HepG2 (cell line): ENCODE results near the gene DCST2. TPM values are rescaled to one million over a fixed set of nuclear protein-coding genes. Genes with fewer than 3 reads are reported as not detected.

Source experiments
- E2F1 ChIP-seq: sonication (generic); formaldehyde crosslinking; IDR thresholded peaks from 2 replicates; pipeline ENCODE4 v1.5.0; 2020; ENCODE audit warnings: missing genetic modification reagents
- EED ChIP-seq: sonication (generic); formaldehyde crosslinking; IDR thresholded peaks from 2 replicates; pipeline ENCODE4 v1.5.0; 2020; ENCODE audit warnings: mild to moderate bottlenecking, missing genetic modification reagents
- GATA4 ChIP-seq: sonication (generic); IDR thresholded peaks from 2 replicates; pipeline ENCODE4 v1.6.1; 2016; ENCODE audit warnings: antibody characterized with exemption, low read depth, borderline replicate concordance
- KDM5B ChIP-seq: sonication (generic); formaldehyde crosslinking; IDR thresholded peaks from 2 replicates; pipeline ENCODE4 v1.4.0; 2020; ENCODE audit warnings: missing genetic modification reagents, mild to moderate bottlenecking, borderline replicate concordance
- MAFK ChIP-seq, 2 experiments: IDR thresholded peaks in 1 of 2; conservative IDR thresholded peaks in 1 of 2; 2 replicates each; pipeline ENCODE4 v1.6.1; 2011; ENCODE audit warnings: improper control_type of control experiment in 2 of 2, low read length in 2 of 2
- NCOA5 ChIP-seq: sonication (generic); formaldehyde crosslinking; IDR thresholded peaks from 2 replicates; pipeline ENCODE4 v1.4.0; 2020; ENCODE audit warnings: missing genetic modification reagents
- PRDM4 ChIP-seq: sonication (generic); formaldehyde crosslinking; IDR thresholded peaks from 2 replicates; pipeline ENCODE4 v1.9.0; 2021; ENCODE audit warnings: missing genetic modification reagents, borderline replicate concordance
- RNF2 ChIP-seq: fragments of 450-650 bp; conservative IDR thresholded peaks from 2 replicates; pipeline ENCODE4 v1.6.1; 2016; ENCODE audit warnings: low read depth
- SMAD1 ChIP-seq: sonication (generic); formaldehyde crosslinking; IDR thresholded peaks from 2 replicates; pipeline ENCODE4 v1.4.0; 2020; ENCODE audit warnings: missing genetic modification reagents, low read depth, mild to moderate bottlenecking, borderline replicate concordance
- TAF1 ChIP-seq: sonication (generic); formaldehyde crosslinking; IDR thresholded peaks from 2 replicates; pipeline ENCODE4 v1.4.0; 2020; ENCODE audit warnings: missing genetic modification reagents
- TCF7 ChIP-seq: sonication (generic); IDR thresholded peaks from 2 replicates; pipeline ENCODE4 v1.6.1; 2016; ENCODE audit warnings: antibody characterized with exemption, low read depth
- ZBTB8A ChIP-seq: sonication (generic); formaldehyde crosslinking; IDR thresholded peaks from 2 replicates; pipeline ENCODE4 v1.4.0; 2020; ENCODE audit warnings: mild to moderate bottlenecking, low read depth, missing genetic modification reagents, borderline replicate concordance
- ZNF101 ChIP-seq: sonication (generic); formaldehyde crosslinking; IDR thresholded peaks from 2 replicates; pipeline ENCODE4 v1.4.0; 2020; ENCODE audit warnings: mild to moderate bottlenecking, low read depth, missing genetic modification reagents, borderline replicate concordance
- ZNF513 ChIP-seq: sonication (generic); formaldehyde crosslinking; conservative IDR thresholded peaks from 2 replicates; pipeline ENCODE4 v1.5.0; 2020; ENCODE audit warnings: missing genetic modification reagents
- ZNF550 ChIP-seq: sonication (generic); formaldehyde crosslinking; IDR thresholded peaks from 2 replicates; pipeline ENCODE4 v1.4.0; 2020; ENCODE audit warnings: mild to moderate bottlenecking, missing genetic modification reagents, borderline replicate concordance
- polyA plus RNA-seq, 8 experiments: library from polyadenylated mRNA; depleted of rRNA in 3 of 8; stranded (reverse) in 7 of 8; unstranded in 1 of 8; fragments of >200 nt; fragmentation: Illumina TruSeq in 4 of 8; extraction: Trizol in 4 of 8; gene quantifications; 2 replicates each; pipeline versions ENCODE4 v1.2.1 to v1.2.3, GENCODE V29; 2011 to 2016; ENCODE audit warnings: low read depth in 4 of 8, missing spikeins in 1 of 8, mixed read lengths in 1 of 8; ENCODE audit not compliant: insufficient read depth in 1 of 8
- total RNA-seq, 5 experiments: library from RNA; depleted of rRNA; stranded (reverse); fragments of >200 nt; fragmentation: Illumina TruSeq; extraction: Trizol; gene quantifications; 2 replicates each; pipeline ENCODE4 v1.2.3, GENCODE V29; 2016; ENCODE audit warnings: low read depth in 1 of 5
- TF ChIP-seq, protein P1 (sequence below): sonication (generic); formaldehyde crosslinking; IDR thresholded peaks from 2 replicates; pipeline ENCODE4 v1.5.0; 2020; ENCODE audit warnings: mild to moderate bottlenecking, missing genetic modification reagents
- TF ChIP-seq, protein P2 (sequence below): sonication (generic); formaldehyde crosslinking; IDR thresholded peaks from 2 replicates; pipeline ENCODE4 v1.9.0; 2022; ENCODE audit warnings: missing genetic modification reagents, mild to moderate bottlenecking, borderline replicate concordance

DCST2 gene
- total and polyA plus RNA-seq, 2 of the 13 experiments (the other 11 are each of a cell fraction or from before 2014, with no cell fraction given), result 0.74 TPM; not detected in 1

GRCh38 chr1:154972517-154973343 is 60.9 kb downstream of the DCST2 start (continued):
- TF ChIP-seq EED, result no peak
- TF ChIP-seq ZNF550 (CRISPR knock-in tag), result no peak
- TF ChIP-seq, protein P1, sequence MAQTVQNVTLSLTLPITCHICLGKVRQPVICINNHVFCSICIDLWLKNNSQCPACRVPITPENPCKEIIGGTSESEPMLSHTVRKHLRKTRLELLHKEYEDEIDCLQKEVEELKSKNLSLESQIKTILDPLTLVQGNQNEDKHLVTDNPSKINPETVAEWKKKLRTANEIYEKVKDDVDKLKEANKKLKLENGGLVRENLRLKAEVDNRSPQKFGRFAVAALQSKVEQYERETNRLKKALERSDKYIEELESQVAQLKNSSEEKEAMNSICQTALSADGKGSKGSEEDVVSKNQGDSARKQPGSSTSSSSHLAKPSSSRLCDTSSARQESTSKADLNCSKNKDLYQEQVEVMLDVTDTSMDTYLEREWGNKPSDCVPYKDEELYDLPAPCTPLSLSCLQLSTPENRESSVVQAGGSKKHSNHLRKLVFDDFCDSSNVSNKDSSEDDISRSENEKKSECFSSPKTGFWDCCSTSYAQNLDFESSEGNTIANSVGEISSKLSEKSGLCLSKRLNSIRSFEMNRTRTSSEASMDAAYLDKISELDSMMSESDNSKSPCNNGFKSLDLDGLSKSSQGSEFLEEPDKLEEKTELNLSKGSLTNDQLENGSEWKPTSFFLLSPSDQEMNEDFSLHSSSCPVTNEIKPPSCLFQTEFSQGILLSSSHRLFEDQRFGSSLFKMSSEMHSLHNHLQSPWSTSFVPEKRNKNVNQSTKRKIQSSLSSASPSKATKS (CRISPR knock-in tag), result no peak
- no peak for TF ChIP-seq RNF2
- TF ChIP-seq E2F1 (CRISPR knock-in tag), result peak; percentile 69
- no peak for TF ChIP-seq TCF7
- TF ChIP-seq, protein P2, sequence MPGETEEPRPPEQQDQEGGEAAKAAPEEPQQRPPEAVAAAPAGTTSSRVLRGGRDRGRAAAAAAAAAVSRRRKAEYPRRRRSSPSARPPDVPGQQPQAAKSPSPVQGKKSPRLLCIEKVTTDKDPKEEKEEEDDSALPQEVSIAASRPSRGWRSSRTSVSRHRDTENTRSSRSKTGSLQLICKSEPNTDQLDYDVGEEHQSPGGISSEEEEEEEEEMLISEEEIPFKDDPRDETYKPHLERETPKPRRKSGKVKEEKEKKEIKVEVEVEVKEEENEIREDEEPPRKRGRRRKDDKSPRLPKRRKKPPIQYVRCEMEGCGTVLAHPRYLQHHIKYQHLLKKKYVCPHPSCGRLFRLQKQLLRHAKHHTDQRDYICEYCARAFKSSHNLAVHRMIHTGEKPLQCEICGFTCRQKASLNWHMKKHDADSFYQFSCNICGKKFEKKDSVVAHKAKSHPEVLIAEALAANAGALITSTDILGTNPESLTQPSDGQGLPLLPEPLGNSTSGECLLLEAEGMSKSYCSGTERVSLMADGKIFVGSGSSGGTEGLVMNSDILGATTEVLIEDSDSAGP (CRISPR knock-in tag), result no peak; the same call in 1 of the 2 replicates
- TF ChIP-seq GATA4, result no peak
- TF ChIP-seq ZNF101 (CRISPR knock-in tag), result no peak
- no peak for TF ChIP-seq ZBTB8A (CRISPR knock-in tag)
- TF ChIP-seq KDM5B, result peak; percentile 46; the same call in 1 of the 2 replicates
- TF ChIP-seq ZNF513 (CRISPR knock-in tag), result no peak
- TF ChIP-seq MAFK (conservative IDR thresholded peaks at IDR 0.05 in 1 of 2, IDR thresholded peaks at IDR 0.05 in 1 of 2; ENCODE audit: low read length in 2 of 2), result no peak
- TF ChIP-seq NCOA5 (CRISPR knock-in tag), result no peak; the same call in 1 of the 2 replicates
- TF ChIP-seq PRDM4 (CRISPR knock-in tag), result no peak
- 0 out of 2 replicates have a peak, but pooled peaks have one; percentile 26 for TF ChIP-seq SMAD1 (CRISPR knock-in tag)
- peak; percentile 63; the same call in 1 of the 2 replicates for TF ChIP-seq TAF1 (CRISPR knock-in tag)
